HepG2 (cell line): ENCODE results near the gene SLC35B4. TPM values are rescaled to one million over a fixed set of nuclear protein-coding genes. Genes with fewer than 3 reads are reported as not detected.

Experiments
- BRD4 ChIP-seq: sonication (generic); formaldehyde crosslinking; IDR thresholded peaks from 2 replicates; pipeline ENCODE4 v1.4.0; 2020; ENCODE audit warnings: missing genetic modification reagents
- ERF ChIP-seq: IDR thresholded peaks from 2 replicates; pipeline ENCODE4 v1.6.1; 2018; ENCODE audit warnings: missing biosample characterization, missing genetic modification reagents
- ETV5 ChIP-seq: IDR thresholded peaks from 2 replicates; pipeline ENCODE4 v1.6.1; 2018; ENCODE audit warnings: missing biosample characterization, missing genetic modification reagents, inconsistent platforms, borderline replicate concordance
- FOXO1 ChIP-seq: sonication (generic); formaldehyde crosslinking; IDR thresholded peaks from 2 replicates; pipeline ENCODE4 v1.4.0; 2020; ENCODE audit warnings: missing genetic modification reagents
- GATAD2A ChIP-seq: IDR thresholded peaks from 2 replicates; pipeline ENCODE4 v1.6.1; 2016
- HNRNPUL1 ChIP-seq: fragments of 200-400 bp; formaldehyde crosslinking; IDR thresholded peaks from 2 replicates; pipeline ENCODE4 v1.6.1; 2017; ENCODE audit warnings: low read depth, mild to moderate bottlenecking, low read length, moderate library complexity
- NR2F1 ChIP-seq, 2 experiments: fragments of 450-650 bp in 1 of 2; formaldehyde crosslinking in 1 of 2; IDR thresholded peaks; 2 replicates each; pipeline versions ENCODE4 v1.5.0 to v1.6.1; 2016 to 2020; ENCODE audit warnings: mild to moderate bottlenecking in 1 of 2, missing compliant biosample characterization in 1 of 2, missing genetic modification reagents in 1 of 2, moderate library complexity in 1 of 2
- RBAK ChIP-seq: sonication (generic); formaldehyde crosslinking; IDR thresholded peaks from 2 replicates; pipeline ENCODE4 v1.5.1; 2020; ENCODE audit warnings: mild to moderate bottlenecking, missing genetic modification reagents
- SCMH1 ChIP-seq: sonication (generic); formaldehyde crosslinking; IDR thresholded peaks from 2 replicates; pipeline ENCODE4 v1.9.0; 2021; ENCODE audit warnings: missing genetic modification reagents, mild to moderate bottlenecking, borderline replicate concordance
- SMARCE1 ChIP-seq: fragments of 450-650 bp; IDR thresholded peaks from 2 replicates; pipeline ENCODE4 v1.6.1; 2017; ENCODE audit warnings: borderline replicate concordance
- YEATS4 ChIP-seq: sonication (generic); formaldehyde crosslinking; IDR thresholded peaks from 2 replicates; pipeline ENCODE4 v1.4.0; 2020; ENCODE audit warnings: missing genetic modification reagents, borderline replicate concordance
- ZBTB37 ChIP-seq: sonication (generic); formaldehyde crosslinking; IDR thresholded peaks from 2 replicates; pipeline ENCODE4 v1.4.0; 2020; ENCODE audit warnings: mild to moderate bottlenecking, missing genetic modification reagents
- ZNF317 ChIP-seq: sonication (generic); formaldehyde crosslinking; IDR thresholded peaks from 2 replicates; pipeline ENCODE4 v1.5.0; 2020; ENCODE audit warnings: mild to moderate bottlenecking, missing genetic modification reagents
- ZNF350 ChIP-seq: sonication (generic); formaldehyde crosslinking; IDR thresholded peaks from 2 replicates; pipeline ENCODE4 v1.4.0; 2020; ENCODE audit warnings: mild to moderate bottlenecking, low read depth, missing genetic modification reagents, borderline replicate concordance
- ZNF460 ChIP-seq: sonication (generic); formaldehyde crosslinking; IDR thresholded peaks from 2 replicates; pipeline ENCODE4 v1.5.1; 2020; ENCODE audit warnings: missing genetic modification reagents, mild to moderate bottlenecking, borderline replicate concordance
- ZNF503 ChIP-seq: sonication (generic); formaldehyde crosslinking; IDR thresholded peaks from 2 replicates; pipeline ENCODE4 v1.4.0; 2020; ENCODE audit warnings: missing genetic modification reagents
- ZNF598 ChIP-seq: sonication (generic); formaldehyde crosslinking; IDR thresholded peaks from 2 replicates; pipeline ENCODE4 v1.5.1; 2020; ENCODE audit warnings: mild to moderate bottlenecking, missing genetic modification reagents, borderline replicate concordance
- ZNF615 ChIP-seq: sonication (generic); formaldehyde crosslinking; IDR thresholded peaks from 2 replicates; pipeline ENCODE4 v1.5.0; 2020; ENCODE audit warnings: mild to moderate bottlenecking, missing genetic modification reagents, borderline replicate concordance
- ZNF709 ChIP-seq: sonication (generic); formaldehyde crosslinking; IDR thresholded peaks from 2 replicates; pipeline ENCODE4 v1.5.0; 2020; ENCODE audit warnings: mild to moderate bottlenecking, missing genetic modification reagents
- polyA plus RNA-seq, 8 experiments: library from polyadenylated mRNA; depleted of rRNA in 3 of 8; stranded (reverse) in 7 of 8; unstranded in 1 of 8; fragments of >200 nt; fragmentation: Illumina TruSeq in 4 of 8; extraction: Trizol in 4 of 8; gene quantifications; 2 replicates each; pipeline versions ENCODE4 v1.2.1 to v1.2.3, GENCODE V29; 2011 to 2016; ENCODE audit warnings: low read depth in 4 of 8, missing spikeins in 1 of 8, mixed read lengths in 1 of 8; ENCODE audit not compliant: insufficient read depth in 1 of 8
- total RNA-seq, 5 experiments: library from RNA; depleted of rRNA; stranded (reverse); fragments of >200 nt; fragmentation: Illumina TruSeq; extraction: Trizol; gene quantifications; 2 replicates each; pipeline ENCODE4 v1.2.3, GENCODE V29; 2016; ENCODE audit warnings: low read depth in 1 of 5
- TF ChIP-seq, protein P1 (sequence below): sonication (generic); formaldehyde crosslinking; IDR thresholded peaks from 2 replicates; pipeline ENCODE4 v1.8.0; 2022; ENCODE audit warnings: mild to moderate bottlenecking, missing genetic modification reagents, moderate library complexity
- TF ChIP-seq, protein P2 (sequence below): sonication (generic); formaldehyde crosslinking; IDR thresholded peaks from 2 replicates; pipeline ENCODE4 v1.5.1; 2020; ENCODE audit warnings: mild to moderate bottlenecking, missing genetic modification reagents, moderate library complexity

SLC35B4 gene
- total and polyA plus RNA-seq, 2 of the 13 experiments (the other 11 are each of a cell fraction or from before 2014, with no cell fraction given) = 17.1 to 17.8 TPM

- TF ChIP-seq, protein P1, sequence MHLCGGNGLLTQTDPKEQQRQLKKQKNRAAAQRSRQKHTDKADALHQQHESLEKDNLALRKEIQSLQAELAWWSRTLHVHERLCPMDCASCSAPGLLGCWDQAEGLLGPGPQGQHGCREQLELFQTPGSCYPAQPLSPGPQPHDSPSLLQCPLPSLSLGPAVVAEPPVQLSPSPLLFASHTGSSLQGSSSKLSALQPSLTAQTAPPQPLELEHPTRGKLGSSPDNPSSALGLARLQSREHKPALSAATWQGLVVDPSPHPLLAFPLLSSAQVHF = no peak
- TF ChIP-seq SCMH1 (no peak), ETV5 (CRISPR knock-in tag) (peak; percentile 51; the same call in 1 of the 2 replicates), HNRNPUL1 (no peak), ZNF598 (CRISPR knock-in tag) (no peak), GATAD2A (CRISPR knock-in tag) (peak; percentile 94), ZNF350 (CRISPR knock-in tag) (no peak), SMARCE1 (no peak), ZBTB37 (CRISPR knock-in tag) (no peak), ZNF709 (no peak), ZNF460 (no peak), BRD4 (no peak), ZNF317 (CRISPR knock-in tag) (no peak), ERF (CRISPR knock-in tag) (peak; percentile 57; the same call in 1 of the 2 replicates), FOXO1 (peak; percentile 88; the same call in 1 of the 2 replicates), NR2F1 (CRISPR knock-in tag; IDR thresholded peaks at IDR 0.05) (peak in 1 of 2 experiments; percentile 49; a peak in 1 of 4 replicates), RBAK (CRISPR knock-in tag) (no peak), ZNF615 (no peak), ZNF503 (CRISPR knock-in tag) (no peak), YEATS4 (CRISPR knock-in tag) (0 out of 2 replicates have a peak, but pooled peaks have one; percentile 16)
- TF ChIP-seq, protein P2, sequence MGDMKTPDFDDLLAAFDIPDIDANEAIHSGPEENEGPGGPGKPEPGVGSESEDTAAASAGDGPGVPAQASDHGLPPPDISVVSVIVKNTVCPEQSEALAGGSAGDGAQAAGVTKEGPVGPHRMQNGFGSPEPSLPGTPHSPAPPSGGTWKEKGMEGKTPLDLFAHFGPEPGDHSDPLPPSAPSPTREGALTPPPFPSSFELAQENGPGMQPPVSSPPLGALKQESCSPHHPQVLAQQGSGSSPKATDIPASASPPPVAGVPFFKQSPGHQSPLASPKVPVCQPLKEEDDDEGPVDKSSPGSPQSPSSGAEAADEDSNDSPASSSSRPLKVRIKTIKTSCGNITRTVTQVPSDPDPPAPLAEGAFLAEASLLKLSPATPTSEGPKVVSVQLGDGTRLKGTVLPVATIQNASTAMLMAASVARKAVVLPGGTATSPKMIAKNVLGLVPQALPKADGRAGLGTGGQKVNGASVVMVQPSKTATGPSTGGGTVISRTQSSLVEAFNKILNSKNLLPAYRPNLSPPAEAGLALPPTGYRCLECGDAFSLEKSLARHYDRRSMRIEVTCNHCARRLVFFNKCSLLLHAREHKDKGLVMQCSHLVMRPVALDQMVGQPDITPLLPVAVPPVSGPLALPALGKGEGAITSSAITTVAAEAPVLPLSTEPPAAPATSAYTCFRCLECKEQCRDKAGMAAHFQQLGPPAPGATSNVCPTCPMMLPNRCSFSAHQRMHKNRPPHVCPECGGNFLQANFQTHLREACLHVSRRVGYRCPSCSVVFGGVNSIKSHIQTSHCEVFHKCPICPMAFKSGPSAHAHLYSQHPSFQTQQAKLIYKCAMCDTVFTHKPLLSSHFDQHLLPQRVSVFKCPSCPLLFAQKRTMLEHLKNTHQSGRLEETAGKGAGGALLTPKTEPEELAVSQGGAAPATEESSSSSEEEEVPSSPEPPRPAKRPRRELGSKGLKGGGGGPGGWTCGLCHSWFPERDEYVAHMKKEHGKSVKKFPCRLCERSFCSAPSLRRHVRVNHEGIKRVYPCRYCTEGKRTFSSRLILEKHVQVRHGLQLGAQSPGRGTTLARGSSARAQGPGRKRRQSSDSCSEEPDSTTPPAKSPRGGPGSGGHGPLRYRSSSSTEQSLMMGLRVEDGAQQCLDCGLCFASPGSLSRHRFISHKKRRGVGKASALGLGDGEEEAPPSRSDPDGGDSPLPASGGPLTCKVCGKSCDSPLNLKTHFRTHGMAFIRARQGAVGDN (CRISPR knock-in tag) = no peak
Observed at GRCh38 chr7:134366481-134366880, 49.8 kb upstream of the SLC35B4 start (continued).
